Limb (tissue), 2 donors: ENCODE results near the gene ALDH4A1.
"Not testable (repeated sequence)": the region's sequence is repeated elsewhere in the genome, so short reads cannot be mapped to it uniquely, and the experiment has no call there.

ENCODE experiments used
- DNase-seq, 2 donors: peaks; one replicate each; pipeline ENCODE4 v3.0.0-alpha.2; 2016; ENCODE audit errors: extremely low spot score in 2 of 2

ALDH4A1 gene

GRCh38 chr1:18879215-18879790 lies 23.1 kb downstream of the ALDH4A1 start:
- DNase-seq, result no peak

DNA sequence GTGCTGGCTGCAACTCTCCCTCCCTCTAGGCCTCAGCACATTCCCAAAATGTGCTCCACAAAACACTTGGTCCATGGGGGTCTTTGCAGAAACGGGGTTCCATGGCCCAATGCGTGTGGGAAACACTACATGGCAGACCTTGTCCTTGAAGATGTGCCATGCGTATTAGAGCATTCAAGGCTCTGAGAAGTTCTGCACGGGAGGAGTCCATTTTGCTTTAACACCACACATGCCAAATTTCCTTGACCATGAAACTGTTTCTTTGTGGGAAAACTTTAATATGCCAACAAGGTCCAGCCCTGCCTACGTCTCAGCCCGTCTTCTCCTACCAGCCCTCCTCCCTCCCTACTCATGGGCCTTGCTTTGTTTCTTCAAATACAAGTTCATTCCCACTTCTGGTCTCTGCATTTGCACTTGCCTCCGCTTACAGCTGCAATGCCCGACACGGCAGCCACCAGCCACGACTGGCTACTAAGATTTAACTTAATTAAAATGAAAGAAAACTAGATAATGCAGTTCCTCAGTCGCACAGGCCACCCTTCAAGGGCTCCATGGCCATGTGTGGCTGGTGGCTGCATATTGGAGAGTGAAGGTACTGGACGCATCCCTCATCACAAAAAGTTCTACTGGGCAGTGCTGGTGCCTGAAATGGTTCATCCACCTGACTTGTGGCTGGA lies 23.7 kb downstream of the ALDH4A1 start:
- no peak for DNase-seq

GRCh38 chr1:18877282-18877681 lies 25.1 kb downstream of the ALDH4A1 start:
- DNase-seq, result no peak

- no peak for DNase-seq
Observed at GRCh38 chr1:18876210-18876609, 26.1 kb downstream of the ALDH4A1 start.

DNA sequence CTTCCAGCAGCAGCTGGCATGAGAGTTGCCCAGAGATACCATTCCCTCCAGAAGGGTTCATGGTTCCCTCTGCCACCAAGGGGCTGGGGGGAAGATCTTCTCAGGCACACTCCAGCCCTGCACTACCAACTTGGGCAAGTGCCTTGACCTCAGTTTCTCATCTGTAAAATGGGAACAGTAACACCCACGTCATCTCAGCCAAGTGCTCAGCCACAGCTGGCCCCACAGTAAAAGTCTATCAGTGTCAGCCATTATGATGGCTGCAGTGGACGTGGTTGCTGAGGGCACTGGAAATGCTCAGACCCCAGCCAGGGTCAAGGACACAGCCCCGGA lies 26.6 kb downstream of the ALDH4A1 start:
- DNase-seq, result no peak

GRCh38 chr1:18875107-18875795 lies 27.1 kb downstream of the ALDH4A1 start:
- peak; percentile 81 to 90 for DNase-seq

GRCh38 chr1:18874600-18874999 lies 27.8 kb downstream of the ALDH4A1 start:
- peak in 1 of 2 donors; percentile 36 for DNase-seq

GRCh38 chr1:18874036-18874435 lies 28.3 kb downstream of the ALDH4A1 start:
- DNase-seq, result no peak

DNA sequence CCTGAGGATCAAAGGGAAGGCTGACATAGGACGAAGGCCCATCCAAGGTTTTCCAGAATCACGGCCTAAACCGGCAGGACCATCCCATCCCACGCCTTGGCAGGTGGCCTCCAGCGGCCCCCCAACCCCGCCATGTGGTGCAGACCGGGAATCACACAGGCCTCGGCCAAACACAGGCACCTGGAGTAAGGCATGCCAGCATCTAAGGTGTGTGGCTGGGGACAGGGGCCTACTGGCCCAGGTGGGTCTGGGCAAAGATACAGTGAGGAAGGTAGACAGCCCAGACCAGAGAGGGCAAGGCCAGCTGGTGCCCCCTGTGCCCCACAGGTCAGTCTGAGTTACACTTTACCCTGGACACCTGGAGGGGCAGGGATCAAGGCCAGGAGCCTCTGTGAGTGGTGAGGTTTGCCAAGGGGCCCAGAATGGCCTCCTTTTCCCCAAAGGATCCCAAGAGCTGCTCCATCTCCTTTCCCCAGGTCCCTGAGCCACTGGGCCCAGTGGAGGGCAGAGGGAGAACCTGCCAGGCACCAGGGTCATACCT lies 30.2 kb downstream of the ALDH4A1 start:
- no peak for DNase-seq

GRCh38 chr1:18871401-18872070 lies 30.8 kb downstream of the ALDH4A1 start:
- no peak for DNase-seq

GRCh38 chr1:18870957-18871356 lies 31.4 kb downstream of the ALDH4A1 start:
- no peak for DNase-seq

GRCh38 chr1:18870595-18870865 lies 31.8 kb downstream of the ALDH4A1 start:
- not testable (repeated sequence) for DNase-seq

GRCh38 chr1:18869847-18870594 lies 32.3 kb downstream of the ALDH4A1 start:
- no peak for DNase-seq

DNA sequence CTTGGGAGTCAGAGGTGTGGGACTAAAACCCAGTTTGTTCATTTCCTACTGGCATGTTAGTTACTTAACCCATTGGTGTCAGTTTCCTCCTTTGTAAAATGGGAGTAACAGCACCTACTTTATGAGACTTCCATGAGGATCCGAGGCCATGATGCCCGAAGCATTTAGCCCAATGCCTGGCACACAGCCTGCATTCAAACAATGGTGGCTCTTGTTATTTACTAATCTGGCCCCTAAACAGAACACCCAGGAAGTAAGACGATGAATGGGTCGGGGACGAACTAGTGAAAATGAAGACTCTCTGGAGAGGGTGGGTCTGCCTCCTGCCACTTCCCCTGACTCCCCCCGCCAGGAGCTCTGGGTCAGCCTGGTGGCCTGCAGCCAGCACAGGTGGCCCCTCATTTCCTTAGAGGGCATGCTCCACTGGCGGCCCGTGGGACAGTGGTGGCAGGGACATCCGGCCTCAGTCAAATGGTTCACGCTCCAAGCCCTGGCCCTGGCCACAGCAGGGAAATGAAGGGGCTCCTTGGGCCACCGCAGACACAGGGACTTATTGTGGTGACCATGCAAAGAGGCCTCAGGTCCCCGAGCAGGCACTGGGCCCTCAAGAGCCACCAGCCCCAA lies 33.4 kb downstream of the ALDH4A1 start:
- no peak for DNase-seq

DNA sequence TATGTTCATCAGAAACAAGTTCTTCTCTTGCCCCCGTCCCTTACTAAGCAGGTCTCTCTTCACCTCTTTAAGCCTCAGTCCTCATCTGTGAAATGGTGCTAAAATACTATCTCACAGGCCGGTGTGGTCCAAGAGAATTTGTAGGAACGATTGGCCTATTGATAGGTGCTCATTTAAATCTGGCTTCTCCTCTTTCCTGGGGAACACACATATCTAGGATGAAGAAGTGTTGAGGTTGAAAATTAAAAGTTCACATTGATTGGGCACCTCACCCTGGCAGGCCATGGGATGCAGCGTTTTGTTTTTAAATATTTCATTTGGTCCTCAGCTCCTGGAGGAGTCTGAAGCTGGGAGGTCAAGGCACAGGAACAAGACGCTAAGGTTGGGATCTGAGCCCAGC lies 34.0 kb downstream of the ALDH4A1 start:
- DNase-seq, result no peak

- DNase-seq, result no peak
Observed at GRCh38 chr1:18866846-18867245, 35.5 kb downstream of the ALDH4A1 start.

- DNase-seq, result no peak
Observed at GRCh38 chr1:18866314-18866713, 36.0 kb downstream of the ALDH4A1 start.

DNA sequence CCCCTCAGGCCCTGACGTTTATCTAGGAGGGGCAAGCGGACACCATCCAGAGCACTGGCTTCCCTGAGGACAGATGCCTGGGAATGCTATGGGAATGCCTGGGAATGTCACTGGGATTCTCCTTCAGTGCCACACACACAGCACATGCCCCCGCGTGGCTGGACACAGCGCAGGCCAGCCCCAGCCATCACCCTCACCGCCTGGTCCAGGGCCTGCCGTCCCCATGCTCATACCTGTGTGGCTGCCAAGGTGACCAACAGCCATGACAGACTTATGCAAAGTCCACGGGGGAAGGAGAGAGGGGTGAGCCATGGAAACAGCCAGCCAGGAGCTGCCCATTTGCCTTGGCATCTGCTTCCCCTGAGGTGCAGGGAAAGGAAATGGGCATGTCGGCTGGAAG lies 37.2 kb downstream of the ALDH4A1 start:
- DNase-seq, result no peak

DNA sequence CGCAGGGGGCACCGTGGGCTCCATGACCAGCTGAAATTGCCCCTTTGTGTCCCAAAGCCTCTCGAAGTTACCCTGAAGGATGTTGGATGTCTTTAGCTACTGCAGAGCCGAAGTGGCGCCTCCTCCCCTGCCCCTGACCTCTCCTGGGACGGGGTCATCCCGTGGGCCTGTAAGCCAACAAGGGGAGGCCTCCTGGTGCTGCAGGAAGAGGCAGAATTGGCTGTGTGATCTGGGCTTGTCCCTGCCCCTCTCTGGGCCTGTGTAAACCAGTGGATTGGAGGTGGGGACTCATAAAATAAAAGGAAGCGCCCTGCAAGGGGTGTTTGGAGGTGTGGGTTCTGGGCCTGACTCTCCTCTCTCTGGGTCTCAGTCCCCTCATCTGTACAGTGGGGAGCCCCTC lies 40.8 kb downstream of the ALDH4A1 start:
- DNase-seq, result no peak

DNA sequence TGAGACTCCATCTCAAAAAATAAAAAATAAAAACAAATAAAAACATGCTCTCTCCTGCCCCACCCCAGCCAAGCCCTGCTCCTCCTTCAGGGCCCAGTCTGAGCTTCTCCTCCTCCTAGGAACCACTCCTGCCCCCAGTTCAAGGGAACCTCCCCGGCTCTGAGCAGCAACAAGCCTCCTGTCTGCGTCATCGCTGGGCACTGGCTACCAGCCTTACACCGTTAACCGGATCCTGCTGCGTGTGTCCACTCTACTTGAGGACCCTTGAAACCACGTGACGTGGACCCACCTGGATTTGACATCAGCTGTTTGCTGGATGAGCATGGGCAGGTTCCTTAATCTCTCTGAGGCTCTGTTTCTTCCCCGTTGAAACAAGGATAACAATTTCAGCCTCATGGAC lies 41.3 kb downstream of the ALDH4A1 start:
- no peak for DNase-seq

DNA sequence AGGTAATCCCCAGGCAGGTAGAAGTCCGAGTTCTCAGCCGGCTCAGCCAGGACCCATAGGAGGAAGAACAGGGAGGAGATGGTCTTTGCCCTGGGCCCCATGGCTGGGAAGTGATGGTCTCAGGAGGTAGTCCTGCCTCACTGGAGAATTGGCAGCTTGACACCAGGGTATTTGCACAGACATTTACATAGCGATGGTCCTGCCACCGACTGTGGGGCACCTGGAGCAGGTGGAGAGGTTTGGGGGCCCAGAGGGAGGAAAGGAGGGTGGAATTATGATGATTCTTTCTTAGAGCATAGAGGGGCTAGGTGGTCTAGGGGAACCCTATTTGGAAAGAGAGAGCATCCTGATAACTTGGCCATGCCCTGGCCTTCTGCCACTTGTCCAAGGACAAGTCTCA lies 42.8 kb downstream of the ALDH4A1 start, which contains the start of gene TAS1R2:
Gene TAS1R2 (minus strand): TSS at position 101 of the 400 bp plus-strand sequence. CDS start 0 bp downstream, at position 101.
- no peak for DNase-seq
